SK-N-SH (cell line): Measurements from ENCODE around the gene EBF3. TPM values are rescaled to one million over a fixed set of nuclear protein-coding genes. Genes with fewer than 3 reads are reported as not detected.

Source experiments
- CTCF ChIA-PET: fragments of 300-600, 350-600 bp; formaldehyde crosslinking; extraction: SDS; loops from one replicate; lab custom pipeline; 2021; lab: Yijun Ruan, JAX
- POLR2A ChIA-PET: fragments of 350-600 bp; sonication (Branson Sonifier 250); formaldehyde crosslinking; extraction: SDS; loops from one replicate; lab custom pipeline; 2020; ENCODE audit warnings: antibody characterized with exemption, inconsistent platforms; lab: Yijun Ruan, JAX
- DNase-seq: peaks from one replicate; pipeline ENCODE4 v3.0.0; 2012
- H2AFZ ChIP-seq: fragments of 200-600 bp; sonication (generic); 2 replicates; pipeline ENCODE4 v1.8.1; 2016; ENCODE audit warnings: antibody characterized with exemption, mild to moderate bottlenecking, low read depth
- H3F3A ChIP-seq: fragments of 200-600 bp; sonication (generic); replicated peaks from 2 replicates; pipeline ENCODE3; 2016; ENCODE audit warnings: antibody characterized with exemption, mild to moderate bottlenecking; ENCODE audit not compliant: insufficient read depth
- H3K27ac ChIP-seq, 2 experiments: fragments of 200-500 bp in 1 of 2; fragments of 200-600 bp in 1 of 2; sonication (Bioruptor generic) in 1 of 2; sonication (generic), shearing (Covaris generic) in 1 of 2; 2 replicates each; pipeline versions ENCODE4 v1.5.1 to v1.6.1; 2014 to 2016; ENCODE audit warnings: low read depth in 2 of 2, inconsistent platforms in 1 of 2, low read length in 1 of 2, mild to moderate bottlenecking in 1 of 2, mixed read lengths in 1 of 2
- H3K27me3 ChIP-seq: fragments of 200-600 bp; sonication (generic), shearing (Covaris generic); 2 replicates; pipeline ENCODE4 v1.6.1; 2016; ENCODE audit warnings: mixed run types; ENCODE audit not compliant: insufficient read depth
- H3K36me3 ChIP-seq, 2 experiments: fragments of 200-500 bp in 1 of 2; fragments of 200-600 bp in 1 of 2; sonication (Bioruptor generic) in 1 of 2; sonication (generic) in 1 of 2; replicated peaks in 1 of 2; 2 replicates each; pipeline versions ENCODE3 to v1.5.1; 2014 to 2016; ENCODE audit warnings: low read length in 1 of 2, mild to moderate bottlenecking in 1 of 2; ENCODE audit not compliant: insufficient read depth in 2 of 2, control insufficient read depth in 1 of 2
- H3K4me1 ChIP-seq, 2 experiments: fragments of 200-500 bp in 1 of 2; fragments of 200-600 bp in 1 of 2; sonication (Bioruptor generic) in 1 of 2; sonication (generic), shearing (Covaris generic) in 1 of 2; 2 replicates each; pipeline versions ENCODE4 v1.5.1 to v1.6.1; 2014 to 2016; ENCODE audit warnings: low read depth in 1 of 2, low read length in 1 of 2, mixed run types in 1 of 2; ENCODE audit not compliant: insufficient read depth in 2 of 2, control insufficient read depth in 1 of 2
- H3K4me2 ChIP-seq: fragments of 200-600 bp; sonication (generic), shearing (Covaris generic); 2 replicates; pipeline ENCODE4 v1.6.1; 2017; ENCODE audit warnings: mixed run types
- H3K4me3 ChIP-seq, 2 experiments: fragments of 200-500 bp in 1 of 2; fragments of 200-600 bp in 1 of 2; sonication (Bioruptor generic) in 1 of 2; sonication (generic), shearing (Covaris generic) in 1 of 2; 2 replicates each; pipeline versions ENCODE4 v1.5.1 to v1.8.1; 2014 to 2016; ENCODE audit warnings: low read depth in 2 of 2, inconsistent platforms in 1 of 2, low read length in 1 of 2, mild to moderate bottlenecking in 1 of 2, mixed read lengths in 1 of 2, moderate library complexity in 1 of 2
- H3K79me2 ChIP-seq: fragments of 200-600 bp; sonication (generic); 2 replicates; pipeline ENCODE4 v1.8.1; 2017; ENCODE audit warnings: mild to moderate bottlenecking; ENCODE audit not compliant: insufficient read depth
- H3K9ac ChIP-seq: fragments of 200-600 bp; sonication (generic); 2 replicates; pipeline ENCODE4 v1.6.1; 2017; ENCODE audit warnings: mixed run types
- H3K9me2 ChIP-seq: fragments of 200-600 bp; sonication (generic); 2 replicates; pipeline ENCODE4 v1.6.1; 2017; ENCODE audit warnings: mixed run types
- H3K9me3 ChIP-seq: fragments of 200-600 bp; sonication (generic); 2 replicates; pipeline ENCODE4 v1.6.1; 2017; ENCODE audit warnings: mixed run types, mild to moderate bottlenecking, moderate library complexity
- H4K20me1 ChIP-seq: fragments of 200-600 bp; sonication (generic); 2 replicates; pipeline ENCODE4 v1.6.1; 2017; ENCODE audit warnings: mild to moderate bottlenecking, mixed run types; ENCODE audit not compliant: insufficient read depth
- EP300 ChIP-seq, 2 experiments: IDR thresholded peaks; 2 replicates each; pipeline versions ENCODE4 v1.4.0 to v1.6.1; 2012; ENCODE audit warnings: borderline replicate concordance in 1 of 2, low read depth in 1 of 2, low read length in 1 of 2
- FOXJ3 ChIP-seq: sonication (generic); formaldehyde crosslinking; IDR thresholded peaks from 2 replicates; pipeline ENCODE4 v1.5.1; 2020; ENCODE audit warnings: mild to moderate bottlenecking, missing genetic modification reagents
- FOXM1 ChIP-seq: IDR thresholded peaks from 2 replicates; pipeline ENCODE4 v1.4.0; 2012; ENCODE audit warnings: low read depth, mild to moderate bottlenecking
- JUND ChIP-seq: IDR thresholded peaks from 2 replicates; pipeline ENCODE4 v1.4.0; 2012
- MEF2A ChIP-seq: IDR thresholded peaks from 2 replicates; pipeline ENCODE4 v1.4.0; 2012; ENCODE audit warnings: low read depth, borderline replicate concordance
- NRF1 ChIP-seq: IDR thresholded peaks from 2 replicates; pipeline ENCODE4 v1.6.1; 2012; ENCODE audit warnings: low read depth, mild to moderate bottlenecking, low read length
- POLR2AphosphoS5 ChIP-seq: IDR thresholded peaks from 2 replicates; pipeline ENCODE4 v1.6.1; 2012; ENCODE audit warnings: low read depth, low read length
- RFX5 ChIP-seq: IDR thresholded peaks from 2 replicates; pipeline ENCODE4 v1.6.1; 2012; ENCODE audit warnings: mild to moderate bottlenecking, improper control_type of control experiment, low read length
- SIN3A ChIP-seq: IDR thresholded peaks from 2 replicates; pipeline ENCODE4 v1.6.1; 2012; ENCODE audit warnings: low read depth, mild to moderate bottlenecking, low read length, moderate library complexity, borderline replicate concordance
- SMC3 ChIP-seq: IDR thresholded peaks from 2 replicates; pipeline ENCODE4 v1.6.1; 2012; ENCODE audit warnings: low read depth, low read length, improper control_type of control experiment
- TCF12 ChIP-seq: IDR thresholded peaks from 2 replicates; pipeline ENCODE4 v1.4.0; 2012
- TEAD4 ChIP-seq: IDR thresholded peaks from 2 replicates; pipeline ENCODE4 v1.4.0; 2012; ENCODE audit warnings: mild to moderate bottlenecking, borderline replicate concordance; ENCODE audit not compliant: insufficient read depth
- YY1 ChIP-seq: IDR thresholded peaks from 2 replicates; pipeline ENCODE4 v1.4.0; 2012; ENCODE audit warnings: low read depth, mild to moderate bottlenecking
- WGBS: methylation state at CpG from one replicate; pipeline ENCODE4 v1.1.6; 2017; ENCODE audit warnings: low lambda C conversion rate; 5-methylcytosine and 5-hydroxymethylcytosine counted together
- polyA plus RNA-seq, 3 experiments: library from polyadenylated mRNA; depleted of rRNA; stranded (reverse); fragments of >200 nt; gene quantifications; 2 replicates each; pipeline ENCODE4 v1.2.3, GENCODE V29; 2012
- TF ChIP-seq, protein P1 (sequence below): IDR thresholded peaks from 2 replicates; pipeline ENCODE4 v1.6.1; 2012; ENCODE audit warnings: mild to moderate bottlenecking, low read depth, low read length, moderate library complexity
- TF ChIP-seq, protein P2 (sequence below): IDR thresholded peaks from 2 replicates; pipeline ENCODE4 v1.4.0; 2012; ENCODE audit warnings: low read depth
- TF ChIP-seq, protein P3 (sequence below): IDR thresholded peaks from 2 replicates; pipeline ENCODE4 v1.4.0; 2012; ENCODE audit warnings: low read depth, borderline replicate concordance
- TF ChIP-seq, protein P4 (sequence below): fragments of 200-600 bp; sonication (generic); IDR thresholded peaks from 2 replicates; pipeline ENCODE4 v1.6.1; 2017; ENCODE audit warnings: antibody characterized with exemption, mild to moderate bottlenecking, moderate library complexity

EBF3 gene
- polyA plus RNA-seq, 1 of the 3 experiments (the other 2 are of a cell fraction): not detected

DNA sequence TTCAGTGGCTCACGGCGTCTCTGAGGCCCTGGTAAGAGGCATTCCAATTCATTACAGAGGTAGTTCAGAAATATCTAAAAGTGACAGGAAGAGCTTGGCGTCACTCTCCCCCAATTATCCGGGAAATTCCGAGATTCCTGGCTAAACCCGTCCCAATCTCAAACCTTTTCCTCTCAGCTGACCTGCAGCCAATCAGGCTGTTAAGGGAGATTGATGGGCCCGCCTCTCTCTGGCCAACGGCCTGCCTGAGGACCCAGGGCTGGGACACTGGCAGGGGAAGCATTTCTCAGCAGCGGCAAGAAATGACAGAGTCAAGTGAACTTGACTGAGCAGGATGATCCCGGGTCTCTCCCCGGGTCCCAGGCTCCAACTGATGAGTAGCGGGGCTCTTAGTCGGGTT lies 72.3 kb downstream of the EBF3 start:
- no peaks in the 10 kb centered on the region for H3K9me2 ChIP-seq
- no peak overlapping the region for H3K9ac ChIP-seq
- ChIA-PET POLR2A (no interaction called here), CTCF (interaction anchor here (0.7 to 5.0 kb wide), 12 partner anchors 11 to 560 kb away, joined by 3 to 38 read pairs (median 3); no protein-coding TSS in a partner anchor)
- no peaks in the 10 kb centered on the region for H3K27me3 ChIP-seq
- no peaks in the 10 kb centered on the region for H3K9me3 ChIP-seq
- no peaks in the 10 kb centered on the region for H4K20me1 ChIP-seq
- H2AFZ ChIP-seq: no peak overlapping the region
- H3F3A ChIP-seq: no peaks in the 10 kb centered on the region
- H3K4me1 ChIP-seq: peaks cover 0 to 11% of the 10 kb centered on the region in 2 experiments; a peak in 3 of 4 replicates
- no peak overlapping the region for H3K4me3 ChIP-seq
- WGBS: 58% methylated on average over 11 of the region's 13 CpGs
- no peak for DNase-seq
- H3K4me2 ChIP-seq: no peak overlapping the region
- no peak overlapping the region for H3K27ac ChIP-seq
- no peak for TF ChIP-seq EP300 (IDR thresholded peaks at IDR 0.05; ENCODE audit: borderline replicate concordance in 1 of 2, low read depth in 1 of 2, low read length in 1 of 2)
- no peak for TF ChIP-seq JUND
- no peak for TF ChIP-seq POLR2AphosphoS5
- TF ChIP-seq SMC3: no peak
- TF ChIP-seq, protein P1, sequence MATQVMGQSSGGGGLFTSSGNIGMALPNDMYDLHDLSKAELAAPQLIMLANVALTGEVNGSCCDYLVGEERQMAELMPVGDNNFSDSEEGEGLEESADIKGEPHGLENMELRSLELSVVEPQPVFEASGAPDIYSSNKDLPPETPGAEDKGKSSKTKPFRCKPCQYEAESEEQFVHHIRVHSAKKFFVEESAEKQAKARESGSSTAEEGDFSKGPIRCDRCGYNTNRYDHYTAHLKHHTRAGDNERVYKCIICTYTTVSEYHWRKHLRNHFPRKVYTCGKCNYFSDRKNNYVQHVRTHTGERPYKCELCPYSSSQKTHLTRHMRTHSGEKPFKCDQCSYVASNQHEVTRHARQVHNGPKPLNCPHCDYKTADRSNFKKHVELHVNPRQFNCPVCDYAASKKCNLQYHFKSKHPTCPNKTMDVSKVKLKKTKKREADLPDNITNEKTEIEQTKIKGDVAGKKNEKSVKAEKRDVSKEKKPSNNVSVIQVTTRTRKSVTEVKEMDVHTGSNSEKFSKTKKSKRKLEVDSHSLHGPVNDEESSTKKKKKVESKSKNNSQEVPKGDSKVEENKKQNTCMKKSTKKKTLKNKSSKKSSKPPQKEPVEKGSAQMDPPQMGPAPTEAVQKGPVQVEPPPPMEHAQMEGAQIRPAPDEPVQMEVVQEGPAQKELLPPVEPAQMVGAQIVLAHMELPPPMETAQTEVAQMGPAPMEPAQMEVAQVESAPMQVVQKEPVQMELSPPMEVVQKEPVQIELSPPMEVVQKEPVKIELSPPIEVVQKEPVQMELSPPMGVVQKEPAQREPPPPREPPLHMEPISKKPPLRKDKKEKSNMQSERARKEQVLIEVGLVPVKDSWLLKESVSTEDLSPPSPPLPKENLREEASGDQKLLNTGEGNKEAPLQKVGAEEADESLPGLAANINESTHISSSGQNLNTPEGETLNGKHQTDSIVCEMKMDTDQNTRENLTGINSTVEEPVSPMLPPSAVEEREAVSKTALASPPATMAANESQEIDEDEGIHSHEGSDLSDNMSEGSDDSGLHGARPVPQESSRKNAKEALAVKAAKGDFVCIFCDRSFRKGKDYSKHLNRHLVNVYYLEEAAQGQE: no peak
- TF ChIP-seq TEAD4: no peak
- TF ChIP-seq TCF12: no peak
- TF ChIP-seq, protein P2, sequence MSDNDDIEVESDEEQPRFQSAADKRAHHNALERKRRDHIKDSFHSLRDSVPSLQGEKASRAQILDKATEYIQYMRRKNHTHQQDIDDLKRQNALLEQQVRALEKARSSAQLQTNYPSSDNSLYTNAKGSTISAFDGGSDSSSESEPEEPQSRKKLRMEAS: no peak
- TF ChIP-seq FOXJ3 (CRISPR knock-in tag): no peak
- TF ChIP-seq RFX5: no peak
- no peak for TF ChIP-seq SIN3A
- no peak for TF ChIP-seq MEF2A
- TF ChIP-seq, protein P3, sequence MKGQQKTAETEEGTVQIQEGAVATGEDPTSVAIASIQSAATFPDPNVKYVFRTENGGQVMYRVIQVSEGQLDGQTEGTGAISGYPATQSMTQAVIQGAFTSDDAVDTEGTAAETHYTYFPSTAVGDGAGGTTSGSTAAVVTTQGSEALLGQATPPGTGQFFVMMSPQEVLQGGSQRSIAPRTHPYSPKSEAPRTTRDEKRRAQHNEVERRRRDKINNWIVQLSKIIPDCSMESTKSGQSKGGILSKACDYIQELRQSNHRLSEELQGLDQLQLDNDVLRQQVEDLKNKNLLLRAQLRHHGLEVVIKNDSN: no peak
- no peak for TF ChIP-seq YY1
- no peak for TF ChIP-seq FOXM1
- no peak for TF ChIP-seq NRF1
- TF ChIP-seq, protein P4, sequence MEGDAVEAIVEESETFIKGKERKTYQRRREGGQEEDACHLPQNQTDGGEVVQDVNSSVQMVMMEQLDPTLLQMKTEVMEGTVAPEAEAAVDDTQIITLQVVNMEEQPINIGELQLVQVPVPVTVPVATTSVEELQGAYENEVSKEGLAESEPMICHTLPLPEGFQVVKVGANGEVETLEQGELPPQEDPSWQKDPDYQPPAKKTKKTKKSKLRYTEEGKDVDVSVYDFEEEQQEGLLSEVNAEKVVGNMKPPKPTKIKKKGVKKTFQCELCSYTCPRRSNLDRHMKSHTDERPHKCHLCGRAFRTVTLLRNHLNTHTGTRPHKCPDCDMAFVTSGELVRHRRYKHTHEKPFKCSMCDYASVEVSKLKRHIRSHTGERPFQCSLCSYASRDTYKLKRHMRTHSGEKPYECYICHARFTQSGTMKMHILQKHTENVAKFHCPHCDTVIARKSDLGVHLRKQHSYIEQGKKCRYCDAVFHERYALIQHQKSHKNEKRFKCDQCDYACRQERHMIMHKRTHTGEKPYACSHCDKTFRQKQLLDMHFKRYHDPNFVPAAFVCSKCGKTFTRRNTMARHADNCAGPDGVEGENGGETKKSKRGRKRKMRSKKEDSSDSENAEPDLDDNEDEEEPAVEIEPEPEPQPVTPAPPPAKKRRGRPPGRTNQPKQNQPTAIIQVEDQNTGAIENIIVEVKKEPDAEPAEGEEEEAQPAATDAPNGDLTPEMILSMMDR: no peak
- no peaks in the 10 kb centered on the region for H3K36me3 ChIP-seq
- H3K79me2 ChIP-seq: no peaks in the 10 kb centered on the region
